Measurements from ENCODE around the gene CD59.
A peak's percentile ranks its signal among the peaks of the same experiment; 100 is the strongest.
"Not testable (repeated sequence)": the region's sequence is repeated elsewhere in the genome, so short reads cannot be mapped to it uniquely, and the experiment has no call there.

Gene CD59

GRCh38 chr11:33741806-33742205, 5.6 kb upstream of the CD59 start:
- Histone ChIP-seq H3K4me3 (ENCODE audit: low read length) (no peak overlapping the region), H3K4me1 (ENCODE audit: insufficient read depth, low read length) (no peaks in the 10 kb centered on the region), H3K9me3 (ENCODE audit: insufficient read depth, low read depth, low read length) (no peaks in the 10 kb centered on the region), H3K36me3 (ENCODE audit: insufficient read depth, low read depth, low read length) (peaks cover 7% of the 10 kb centered on the region; the same call in 1 of the 2 replicates), H3K27me3 (ENCODE audit: insufficient read depth, low read length) (no peaks in the 10 kb centered on the region; the same call in 1 of the 2 replicates), H3K27ac (ENCODE audit: low read length) (no peak overlapping the region), H3K9ac (ENCODE audit: low read depth, low read length) (no peak overlapping the region)

GRCh38 chr11:33737362-33737821, 1.2 kb upstream of the CD59 start:
- Histone ChIP-seq H3K4me1 (ENCODE audit: insufficient read depth, low read length) (0 out of 2 replicates have a peak, but pooled peaks cover 3% of the 10 kb centered on the region), H3K36me3 (ENCODE audit: insufficient read depth, low read depth, low read length) (peaks cover 8% of the 10 kb centered on the region; the same call in 1 of the 2 replicates), H3K9me3 (ENCODE audit: insufficient read depth, low read depth, low read length) (no peaks in the 10 kb centered on the region), H3K4me3 (ENCODE audit: low read length) (peak overlapping the region; percentile 73; the same call in 1 of the 2 replicates), H3K27me3 (ENCODE audit: insufficient read depth, low read length) (peaks cover 13% of the 10 kb centered on the region), H3K27ac (ENCODE audit: low read length) (no peak overlapping the region), H3K9ac (ENCODE audit: low read depth, low read length) (no peak overlapping the region)

- Histone ChIP-seq H3K9ac (ENCODE audit: low read depth, low read length) (peak overlapping the region; percentile 65; the same call in 1 of the 2 replicates), H3K4me3 (ENCODE audit: low read length) (peak overlapping the region; percentile 73), H3K36me3 (ENCODE audit: insufficient read depth, low read depth, low read length) (peaks cover 9% of the 10 kb centered on the region; the same call in 1 of the 2 replicates), H3K27me3 (ENCODE audit: insufficient read depth, low read length) (peaks cover 13% of the 10 kb centered on the region), H3K9me3 (ENCODE audit: insufficient read depth, low read depth, low read length) (no peaks in the 10 kb centered on the region), H3K27ac (ENCODE audit: low read length) (no peak overlapping the region), H3K4me1 (ENCODE audit: insufficient read depth, low read length) (0 out of 2 replicates have a peak, but pooled peaks cover 3% of the 10 kb centered on the region)
Measured at GRCh38 chr11:33735271-33736147, 714 bp downstream of the CD59 start.

GRCh38 chr11:33734441-33735270, 1.6 kb downstream of the CD59 start:
- Histone ChIP-seq H3K27ac (ENCODE audit: low read length) (no peak overlapping the region), H3K27me3 (ENCODE audit: insufficient read depth, low read length) (peaks cover 13% of the 10 kb centered on the region), H3K4me1 (ENCODE audit: insufficient read depth, low read length) (0 out of 2 replicates have a peak, but pooled peaks cover 3% of the 10 kb centered on the region), H3K9ac (ENCODE audit: low read depth, low read length) (peak overlapping the region; percentile 65; the same call in 1 of the 2 replicates), H3K4me3 (ENCODE audit: low read length) (peak overlapping the region; percentile 73), H3K9me3 (ENCODE audit: insufficient read depth, low read depth, low read length) (no peaks in the 10 kb centered on the region), H3K36me3 (ENCODE audit: insufficient read depth, low read depth, low read length) (peaks cover 9% of the 10 kb centered on the region; the same call in 1 of the 2 replicates)

DNA sequence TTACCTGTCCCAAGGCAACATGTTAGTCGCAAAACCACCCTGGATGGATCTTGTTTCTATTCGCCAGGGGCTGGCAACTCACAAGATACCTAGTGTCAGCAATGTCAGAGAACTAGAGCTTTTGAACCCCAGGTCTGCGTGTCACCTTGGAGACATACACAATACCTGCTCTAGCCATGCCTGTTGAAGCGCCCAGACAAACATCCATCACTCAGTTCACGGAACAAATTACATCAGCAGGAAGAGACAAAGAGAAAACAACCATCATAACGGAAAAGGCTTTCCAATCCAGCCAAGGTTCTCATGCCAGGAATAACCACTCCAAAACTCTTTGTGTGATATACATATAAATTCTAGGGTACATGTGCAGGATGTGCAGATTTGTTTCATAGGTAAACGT, 2.2 kb downstream of the CD59 start:
- Histone ChIP-seq H3K9me3 (ENCODE audit: insufficient read depth, low read depth, low read length) (no peaks in the 10 kb centered on the region), H3K9ac (ENCODE audit: low read depth, low read length) (no peak overlapping the region), H3K4me3 (ENCODE audit: low read length) (no peak overlapping the region), H3K36me3 (ENCODE audit: insufficient read depth, low read depth, low read length) (peaks cover 9% of the 10 kb centered on the region; the same call in 1 of the 2 replicates), H3K4me1 (ENCODE audit: insufficient read depth, low read length) (0 out of 2 replicates have a peak, but pooled peaks cover 3% of the 10 kb centered on the region), H3K27me3 (ENCODE audit: insufficient read depth, low read length) (peaks cover 13% of the 10 kb centered on the region), H3K27ac (ENCODE audit: low read length) (no peak overlapping the region)

- peaks cover 13% of the 10 kb centered on the region for H3K27me3 ChIP-seq (ENCODE audit: insufficient read depth, low read length)
- H3K9ac ChIP-seq (ENCODE audit: low read depth, low read length), result no peak overlapping the region
- no peaks in the 10 kb centered on the region for H3K9me3 ChIP-seq (ENCODE audit: insufficient read depth, low read depth, low read length)
- H3K4me1 ChIP-seq (ENCODE audit: insufficient read depth, low read length), result 0 out of 2 replicates have a peak, but pooled peaks cover 3% of the 10 kb centered on the region
- no peak overlapping the region for H3K27ac ChIP-seq (ENCODE audit: low read length)
- H3K36me3 ChIP-seq (ENCODE audit: insufficient read depth, low read depth, low read length), result peaks cover 9% of the 10 kb centered on the region; the same call in 1 of the 2 replicates
- H3K4me3 ChIP-seq (ENCODE audit: low read length), result no peak overlapping the region
Measured at GRCh38 chr11:33731723-33732531, 4.3 kb downstream of the CD59 start.

DNA sequence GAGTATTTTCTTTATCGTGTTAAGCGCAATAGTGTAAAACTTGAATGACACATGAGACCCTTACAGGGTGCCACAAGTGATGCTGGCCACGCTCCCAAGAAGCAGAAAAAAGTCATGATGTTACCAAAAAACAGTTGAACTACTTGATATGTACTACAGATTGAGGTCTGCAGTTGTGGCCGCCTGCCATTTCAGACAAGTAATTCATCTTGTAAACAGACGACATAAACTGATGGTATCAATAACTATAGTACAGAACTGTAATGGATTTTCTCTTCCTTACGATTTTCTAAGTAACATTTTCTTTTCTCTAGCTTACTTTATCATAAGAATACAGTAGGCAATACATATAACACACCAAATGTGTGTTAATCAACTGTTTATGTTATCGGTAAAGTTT, 5.5 kb downstream of the CD59 start:
- Histone ChIP-seq H3K36me3 (ENCODE audit: insufficient read depth, low read depth, low read length) (peaks cover 9% of the 10 kb centered on the region; the same call in 1 of the 2 replicates), H3K27me3 (ENCODE audit: insufficient read depth, low read length) (peaks cover 13% of the 10 kb centered on the region), H3K9me3 (ENCODE audit: insufficient read depth, low read depth, low read length) (no peaks in the 10 kb centered on the region), H3K4me3 (ENCODE audit: low read length) (no peak overlapping the region), H3K4me1 (ENCODE audit: insufficient read depth, low read length) (0 out of 2 replicates have a peak, but pooled peaks cover 3% of the 10 kb centered on the region), H3K27ac (ENCODE audit: low read length) (no peak overlapping the region), H3K9ac (ENCODE audit: low read depth, low read length) (no peak overlapping the region)

GRCh38 chr11:33729072-33729664, 7.1 kb downstream of the CD59 start:
- not testable (repeated sequence) for H3K9me3 ChIP-seq (ENCODE audit: insufficient read depth, low read depth, low read length); H3K9ac ChIP-seq (ENCODE audit: low read depth, low read length); H3K27ac ChIP-seq (ENCODE audit: low read length); H3K4me3 ChIP-seq (ENCODE audit: low read length); H3K36me3 ChIP-seq (ENCODE audit: insufficient read depth, low read depth, low read length); H3K4me1 ChIP-seq (ENCODE audit: insufficient read depth, low read length); H3K27me3 ChIP-seq (ENCODE audit: insufficient read depth, low read length)

DNA sequence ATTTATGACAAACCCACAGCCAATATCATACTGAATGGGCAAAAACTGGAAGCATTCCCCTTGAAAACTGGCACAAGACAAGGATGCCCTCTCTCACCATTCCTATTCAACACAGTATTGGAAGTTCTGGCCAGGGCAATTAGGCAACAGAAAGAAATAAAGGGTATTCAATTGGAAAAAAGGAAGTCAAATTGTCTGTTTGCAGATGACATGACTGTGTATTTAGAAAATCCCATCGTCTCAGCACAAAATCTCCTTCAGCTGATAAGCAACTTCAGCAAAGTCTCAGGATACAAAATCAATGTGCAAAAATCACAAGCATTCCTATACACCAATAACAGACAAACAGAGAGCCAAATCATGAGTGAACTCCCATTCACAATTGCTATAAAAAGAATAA, 8.7 kb downstream of the CD59 start:
- H3K9me3 ChIP-seq (ENCODE audit: insufficient read depth, low read depth, low read length); H3K4me1 ChIP-seq (ENCODE audit: insufficient read depth, low read length); H3K27me3 ChIP-seq (ENCODE audit: insufficient read depth, low read length); H3K9ac ChIP-seq (ENCODE audit: low read depth, low read length); H3K27ac ChIP-seq (ENCODE audit: low read length); H3K4me3 ChIP-seq (ENCODE audit: low read length); H3K36me3 ChIP-seq (ENCODE audit: insufficient read depth, low read depth, low read length): not testable (repeated sequence)

GRCh38 chr11:33725496-33725895, 10.7 kb downstream of the CD59 start:
- Histone ChIP-seq H3K4me1 (ENCODE audit: insufficient read depth, low read length) (peaks cover 3% of the 10 kb centered on the region; the same call in 1 of the 2 replicates), H3K9ac (ENCODE audit: low read depth, low read length) (no peak overlapping the region), H3K36me3 (ENCODE audit: insufficient read depth, low read depth, low read length) (peaks cover 16% of the 10 kb centered on the region; the same call in 1 of the 2 replicates), H3K27me3 (ENCODE audit: insufficient read depth, low read length) (no peaks in the 10 kb centered on the region), H3K9me3 (ENCODE audit: insufficient read depth, low read depth, low read length) (no peaks in the 10 kb centered on the region), H3K4me3 (ENCODE audit: low read length) (no peak overlapping the region), H3K27ac (ENCODE audit: low read length) (no peak overlapping the region)
